Measurements from ENCODE around the gene SFTPB. TPM values are rescaled to one million over a fixed set of nuclear protein-coding genes. Genes with fewer than 3 reads are reported as not detected.

Gene SFTPB
- total and polyA plus RNA-seq, 5 donors: 0.60 to 3.1 TPM; not detected in 3

DNA sequence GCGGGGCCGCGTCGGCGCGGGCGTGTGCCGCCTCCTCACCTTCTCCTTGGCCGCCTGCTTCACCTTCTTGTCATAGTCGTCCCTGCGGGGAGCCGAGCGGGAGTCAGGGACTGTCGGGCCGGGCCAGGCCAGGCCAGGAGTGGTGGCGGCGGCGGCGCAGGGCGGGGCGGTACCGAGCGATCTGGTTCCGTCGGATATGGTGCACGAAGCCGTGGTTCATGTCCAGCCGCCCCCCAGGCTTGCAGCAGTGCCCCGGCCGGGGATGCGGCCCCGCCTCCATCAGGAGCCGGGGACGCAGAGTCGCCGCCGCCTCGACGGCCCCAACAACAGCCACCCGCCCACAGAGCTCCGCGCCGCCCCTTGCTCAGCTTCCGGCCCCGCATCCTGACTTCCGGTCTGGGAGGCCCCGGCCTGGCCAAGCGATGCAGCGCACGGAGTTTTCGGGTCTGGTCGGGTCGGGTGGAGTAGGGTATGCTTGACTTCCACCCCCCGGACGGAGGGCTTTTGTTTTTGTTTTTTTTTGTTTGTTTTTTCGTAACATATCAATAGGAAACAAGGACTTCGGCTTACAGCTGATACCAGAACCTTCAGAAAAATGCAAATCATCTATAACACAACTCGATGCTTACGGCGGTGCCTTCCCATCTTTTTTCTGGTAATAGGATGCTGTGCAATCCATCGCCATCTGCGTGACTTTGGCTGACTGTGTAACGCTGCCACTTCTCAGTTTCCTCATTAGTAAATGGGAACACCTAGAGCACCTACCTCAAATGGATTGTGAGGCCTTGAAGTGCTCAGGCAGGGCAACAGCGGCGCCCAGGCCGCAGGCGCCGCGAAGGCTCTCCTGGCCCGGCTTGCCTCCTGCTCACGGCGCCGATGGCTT lies 56.1 kb downstream of the SFTPB start, which contains the start of gene C2orf68:
TSS of gene C2orf68 (minus strand) at position 362 of the 883 bp plus-strand sequence. CDS start at position 280, 82 bp downstream.
- H3K9me3 ChIP-seq (ENCODE audit: control insufficient read depth, low read length): no peaks in the 10 kb centered on the region
- intact Hi-C loops (cut with DNase I): no loop called here
- 8% methylated on average over 73 of the region's 73 CpGs for WGBS

DNA sequence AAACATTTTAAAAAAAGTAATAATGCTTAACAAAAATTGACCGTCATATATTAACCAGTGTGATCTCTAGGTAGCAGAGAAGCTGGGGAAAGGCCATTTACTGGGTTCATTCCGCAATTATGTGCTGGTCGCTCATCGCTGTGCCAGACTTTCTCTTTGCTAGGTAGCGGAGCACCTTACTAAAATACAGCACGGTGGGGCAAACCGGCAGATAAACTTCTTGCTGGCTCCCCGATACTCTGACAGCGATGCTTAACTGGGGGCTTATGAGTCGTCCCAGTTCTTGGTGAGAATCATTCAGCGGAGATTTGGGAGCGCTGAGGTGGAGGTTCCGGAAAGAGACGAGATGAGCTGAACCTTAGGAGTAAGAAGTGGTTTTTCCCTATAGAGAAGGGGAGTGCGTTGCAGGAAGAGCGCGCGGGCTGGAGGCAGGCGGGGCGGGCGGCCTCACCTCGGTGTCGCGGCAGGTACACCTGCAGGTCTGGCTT lies 56.7 kb downstream of the SFTPB start:
- 7% methylated on average over 24 of the region's 24 CpGs for WGBS
- DNase-seq (no peak), ATAC-seq (peak in 1 of 2 donors; percentile 0)
- H3K9me3 ChIP-seq (ENCODE audit: control insufficient read depth, low read length): no peaks in the 10 kb centered on the region
- intact Hi-C loops (cut with DNase I): no loop called here
- H3K27ac ChIP-seq (ENCODE audit: low read length): peak overlapping the region; percentile 71
- H3K4me3 ChIP-seq (ENCODE audit: low read length): peak overlapping the region; percentile 59
- peaks cover under 1% of the 10 kb centered on the region for H3K4me1 ChIP-seq (ENCODE audit: control insufficient read depth, insufficient read depth, low read length)
- no peaks in the 10 kb centered on the region for H3K27me3 ChIP-seq (ENCODE audit: control insufficient read depth, insufficient read depth)

More for the DNA sequence above, 56.1 kb downstream of the SFTPB start, which contains the start of gene C2orf68:
- Histone ChIP-seq H3K4me1 (ENCODE audit: control insufficient read depth, insufficient read depth, low read length) (no peaks in the 10 kb centered on the region), H3K4me3 (ENCODE audit: low read length) (peak within 1 kb of the TSS; percentile 59), H3K27me3 (ENCODE audit: control insufficient read depth, insufficient read depth) (no peaks in the 10 kb centered on the region), H3K27ac (ENCODE audit: low read length) (peak within 1 kb of the TSS; percentile 73)
- ATAC-seq: peak; percentile 88 to 89
- DNase-seq: peak; percentile 92 to 97 (median 97)

Other genes starting within 250 kb of the SFTPB start
- under 1 TPM in 3 of 4 donors, not detected in 1; 0.34 to 0.75 (median 0.62) TPM for gene SH2D6, start 249.5 kb downstream of the SFTPB start, total RNA-seq
- gene SH2D6, start 249.5 kb downstream of the SFTPB start, polyA plus RNA-seq: 0.29 TPM
- gene MAT2A, start 129.0 kb downstream of the SFTPB start, total RNA-seq: 100 to 1,000 TPM; 123 to 227 (median 144) TPM
- gene MAT2A, start 129.0 kb downstream of the SFTPB start, polyA plus RNA-seq: 76.4 TPM
- gene GGCX, start 106.7 kb downstream of the SFTPB start, total RNA-seq: 10 to 100 TPM; 27.7 to 35.8 (median 30.8) TPM
- gene GGCX, start 106.7 kb downstream of the SFTPB start, polyA plus RNA-seq: 17.9 TPM
- gene VAMP8, start 90.6 kb downstream of the SFTPB start, total RNA-seq: 10 to 100 TPM; 30.3 to 38.3 (median 35.2) TPM
- 24.9 TPM for gene VAMP8, start 90.6 kb downstream of the SFTPB start, polyA plus RNA-seq
- gene VAMP5, start 83.8 kb downstream of the SFTPB start, total RNA-seq: 100 to 1,000 TPM in 1 of 4 donors, 10 to 100 TPM in 3; 79.1 to 113 (median 81.1) TPM
- gene VAMP5, start 83.8 kb downstream of the SFTPB start, polyA plus RNA-seq: 127 TPM
- 100 to 1,000 TPM in 2 of 4 donors, 10 to 100 TPM in 2; 96.1 to 111 (median 102) TPM for gene RNF181, start 72.5 kb downstream of the SFTPB start, total RNA-seq
- 169 TPM for gene RNF181, start 72.5 kb downstream of the SFTPB start, polyA plus RNA-seq
- 10 to 100 TPM; 14.5 to 17.5 (median 16.5) TPM for gene TMEM150A, start 65.5 kb downstream of the SFTPB start, total RNA-seq
- 19.0 TPM for gene TMEM150A, start 65.5 kb downstream of the SFTPB start, polyA plus RNA-seq
- gene C2orf68, start 56.1 kb downstream of the SFTPB start, total RNA-seq: 10 to 100 TPM; 25.0 to 31.9 (median 27.9) TPM
- 28.1 TPM for gene C2orf68, start 56.1 kb downstream of the SFTPB start, polyA plus RNA-seq
- gene USP39, start 52.0 kb downstream of the SFTPB start, total RNA-seq: 10 to 100 TPM; 30.8 to 33.1 (median 32.0) TPM
- gene USP39, start 52.0 kb downstream of the SFTPB start, polyA plus RNA-seq: 29.6 TPM
- gene GNLY, start 26.2 kb upstream of the SFTPB start, total RNA-seq: 1 to 10 TPM in 3 of 4 donors, not detected in 1; 1.4 to 2.3 (median 2.1) TPM
- gene GNLY, start 26.2 kb upstream of the SFTPB start, polyA plus RNA-seq: 2.6 TPM
- 10 to 100 TPM; 35.7 to 55.5 (median 45.7) TPM for gene ATOH8, start 85.8 kb upstream of the SFTPB start, total RNA-seq
- gene ATOH8, start 85.8 kb upstream of the SFTPB start, polyA plus RNA-seq: 57.8 TPM
- 10 to 100 TPM in 2 of 4 donors, 1 to 10 TPM in 2; 8.7 to 14.0 (median 9.7) TPM for gene ST3GAL5, start 220.8 kb upstream of the SFTPB start, total RNA-seq
- gene ST3GAL5, start 220.8 kb upstream of the SFTPB start, polyA plus RNA-seq: 5.4 TPM

Data from right cardiac atrium (tissue), 5 donors.